ENCODE results near the gene DOCK7. TPM values are rescaled to one million over a fixed set of nuclear protein-coding genes. Genes with fewer than 3 reads are reported as not detected.
"Not testable (repeated sequence)": the region's sequence is repeated elsewhere in the genome, so short reads cannot be mapped to it uniquely, and the experiment has no call there.

The DOCK7 gene
- total RNA-seq, 2 donors from 2014 or later = 9.8 to 11.9 TPM

DNA sequence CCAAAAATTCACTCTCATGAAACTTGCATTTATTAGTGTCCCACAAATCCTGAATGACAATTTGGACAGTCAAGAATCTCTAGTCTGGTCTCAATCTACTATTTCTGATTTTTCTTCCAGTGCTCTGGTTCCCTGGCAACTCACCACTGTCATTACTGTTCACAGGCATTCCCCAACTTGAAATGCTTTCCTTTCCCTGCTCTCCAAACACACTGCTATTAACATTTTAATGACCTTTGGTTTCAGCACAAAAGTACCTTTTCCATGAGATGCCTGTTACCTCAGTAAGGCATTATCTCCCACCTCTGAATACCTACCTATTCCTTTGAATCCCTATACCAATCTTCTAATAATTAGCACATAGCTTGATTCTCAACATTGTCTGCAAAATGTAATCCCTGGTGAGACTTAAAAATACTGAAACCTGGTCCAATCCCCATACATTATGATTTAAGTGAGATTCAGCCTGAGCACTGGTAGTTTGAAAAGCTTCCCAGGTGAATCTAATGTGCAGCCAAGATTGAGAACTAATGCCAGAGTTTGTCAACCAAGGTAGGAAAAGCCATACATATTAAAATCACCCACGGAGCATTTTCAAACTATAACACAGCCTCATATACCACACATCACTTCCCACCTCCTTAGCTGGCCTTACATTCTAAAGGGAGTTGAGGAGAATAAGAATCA, 102.6 kb downstream of the DOCK7 start:
- no peaks in the 10 kb centered on the region for H3K4me1 ChIP-seq
- no peak overlapping the region for H3K27ac ChIP-seq
- TF ChIP-seq, protein P1, sequence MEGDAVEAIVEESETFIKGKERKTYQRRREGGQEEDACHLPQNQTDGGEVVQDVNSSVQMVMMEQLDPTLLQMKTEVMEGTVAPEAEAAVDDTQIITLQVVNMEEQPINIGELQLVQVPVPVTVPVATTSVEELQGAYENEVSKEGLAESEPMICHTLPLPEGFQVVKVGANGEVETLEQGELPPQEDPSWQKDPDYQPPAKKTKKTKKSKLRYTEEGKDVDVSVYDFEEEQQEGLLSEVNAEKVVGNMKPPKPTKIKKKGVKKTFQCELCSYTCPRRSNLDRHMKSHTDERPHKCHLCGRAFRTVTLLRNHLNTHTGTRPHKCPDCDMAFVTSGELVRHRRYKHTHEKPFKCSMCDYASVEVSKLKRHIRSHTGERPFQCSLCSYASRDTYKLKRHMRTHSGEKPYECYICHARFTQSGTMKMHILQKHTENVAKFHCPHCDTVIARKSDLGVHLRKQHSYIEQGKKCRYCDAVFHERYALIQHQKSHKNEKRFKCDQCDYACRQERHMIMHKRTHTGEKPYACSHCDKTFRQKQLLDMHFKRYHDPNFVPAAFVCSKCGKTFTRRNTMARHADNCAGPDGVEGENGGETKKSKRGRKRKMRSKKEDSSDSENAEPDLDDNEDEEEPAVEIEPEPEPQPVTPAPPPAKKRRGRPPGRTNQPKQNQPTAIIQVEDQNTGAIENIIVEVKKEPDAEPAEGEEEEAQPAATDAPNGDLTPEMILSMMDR (IDR thresholded peaks at IDR 0.05) = no peak
- H3K36me3 ChIP-seq = no peaks in the 10 kb centered on the region
- no peak for DNase-seq (ENCODE audit: low spot score)
- no peaks in the 10 kb centered on the region for H3K9me3 ChIP-seq
- no peaks in the 10 kb centered on the region for H3K27me3 ChIP-seq
- H3K4me3 ChIP-seq = no peak overlapping the region

DNA sequence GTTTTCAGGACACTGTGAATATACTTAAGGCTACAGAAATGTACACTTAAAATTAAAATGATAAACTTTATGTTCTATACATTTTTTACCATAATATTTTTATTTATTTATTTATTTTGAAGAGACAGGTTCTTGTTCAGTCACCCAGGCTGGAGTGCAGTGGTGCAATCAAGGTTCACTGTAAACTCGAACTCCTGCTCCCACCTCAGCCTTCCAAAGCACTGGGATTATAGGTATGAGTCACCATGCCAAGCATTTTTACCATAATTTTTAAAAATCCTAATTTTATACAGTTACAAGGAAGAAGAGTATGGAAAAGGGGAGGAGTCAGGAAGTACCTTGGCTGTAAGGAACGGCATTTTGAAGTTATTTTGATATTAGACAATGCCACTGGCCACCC, 114.5 kb downstream of the DOCK7 start:
- TF ChIP-seq, protein P1 (IDR thresholded peaks at IDR 0.05) = no peak
- no peaks in the 10 kb centered on the region for H3K4me1 ChIP-seq
- H3K27me3 ChIP-seq = no peaks in the 10 kb centered on the region
- peaks cover 0 to 8% of the 10 kb centered on the region in 2 donors for H3K9me3 ChIP-seq
- no peak for DNase-seq (ENCODE audit: low spot score)
- peaks cover 14% of the 10 kb centered on the region for H3K36me3 ChIP-seq
- H3K27ac ChIP-seq = no peak overlapping the region
- H3K4me3 ChIP-seq = no peak overlapping the region

DNA sequence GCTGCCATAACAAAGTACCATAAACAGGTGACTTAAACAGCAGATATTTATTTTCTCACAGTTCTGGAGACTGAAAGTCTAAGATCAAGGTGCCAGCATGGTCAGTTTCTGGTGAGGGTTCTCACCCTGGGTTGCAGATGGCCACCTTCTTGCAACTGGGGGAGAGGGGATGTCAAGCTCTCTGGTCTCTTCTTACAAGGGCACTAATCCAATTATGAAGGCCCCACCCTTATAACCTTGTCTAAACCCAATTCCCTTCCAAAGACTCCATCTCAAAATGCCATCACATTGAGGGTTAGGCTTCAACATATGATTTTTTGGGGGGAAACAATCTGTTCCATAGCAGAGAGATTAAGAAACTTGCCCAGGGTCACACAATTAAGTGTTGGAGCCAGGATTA, 115.7 kb downstream of the DOCK7 start:
- no peaks in the 10 kb centered on the region for H3K27me3 ChIP-seq
- peaks cover 0 to 11% of the 10 kb centered on the region in 2 donors for H3K9me3 ChIP-seq
- no peaks in the 10 kb centered on the region for H3K4me1 ChIP-seq
- no peak overlapping the region for H3K4me3 ChIP-seq
- peaks cover 14% of the 10 kb centered on the region for H3K36me3 ChIP-seq
- no peak overlapping the region for H3K27ac ChIP-seq
- TF ChIP-seq, protein P1 (IDR thresholded peaks at IDR 0.05) = no peak
- DNase-seq (ENCODE audit: low spot score) = no peak

DNA sequence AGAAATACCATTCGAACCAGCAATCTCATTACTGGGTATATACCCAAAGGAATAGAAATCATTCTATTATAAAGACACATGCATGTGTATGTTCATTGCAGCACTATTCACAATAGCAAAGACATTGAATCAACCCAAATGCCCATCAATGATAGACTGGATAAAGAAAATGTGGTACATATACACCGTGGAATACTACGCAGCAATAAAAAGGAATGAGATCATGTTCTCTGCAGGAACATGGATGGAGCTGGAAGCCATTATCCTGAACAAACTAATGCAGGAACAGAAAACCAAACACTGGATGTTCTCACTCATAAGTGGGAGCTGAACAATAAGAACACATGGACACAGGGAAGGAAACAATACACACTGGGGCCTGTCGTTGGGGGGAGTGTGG, 116.7 kb downstream of the DOCK7 start:
- not testable (repeated sequence) for H3K27ac ChIP-seq; DNase-seq (ENCODE audit: low spot score); H3K4me1 ChIP-seq; H3K27me3 ChIP-seq; H3K4me3 ChIP-seq
- Histone ChIP-seq H3K36me3 (peaks cover 14% of the 10 kb centered on the region), H3K9me3 (peaks cover 0 to 15% of the 10 kb centered on the region in 2 donors)

DNA sequence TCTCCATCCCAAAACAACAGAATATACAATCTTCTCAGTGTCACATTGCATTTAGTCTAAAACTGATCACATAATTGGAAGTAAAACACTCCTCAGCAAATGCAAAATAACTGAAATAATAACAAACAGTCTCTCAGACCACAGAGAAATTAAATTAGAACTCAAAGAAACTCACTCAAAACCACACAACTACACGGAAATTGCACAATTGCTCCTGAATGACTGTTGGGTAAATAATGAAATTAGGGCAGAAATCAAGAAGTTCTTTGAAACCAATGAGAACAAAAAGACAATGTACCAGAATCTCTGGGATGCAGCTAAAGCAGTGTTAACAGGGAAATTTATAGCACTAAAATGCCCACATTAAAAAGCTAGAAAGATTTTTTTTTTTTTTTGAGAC, 120.3 kb downstream of the DOCK7 start:
- not testable (repeated sequence) for H3K36me3 ChIP-seq; H3K4me3 ChIP-seq; H3K27ac ChIP-seq; DNase-seq (ENCODE audit: low spot score); H3K4me1 ChIP-seq; H3K27me3 ChIP-seq
- H3K9me3 ChIP-seq = peaks cover 0 to 14% of the 10 kb centered on the region in 2 donors

DNA sequence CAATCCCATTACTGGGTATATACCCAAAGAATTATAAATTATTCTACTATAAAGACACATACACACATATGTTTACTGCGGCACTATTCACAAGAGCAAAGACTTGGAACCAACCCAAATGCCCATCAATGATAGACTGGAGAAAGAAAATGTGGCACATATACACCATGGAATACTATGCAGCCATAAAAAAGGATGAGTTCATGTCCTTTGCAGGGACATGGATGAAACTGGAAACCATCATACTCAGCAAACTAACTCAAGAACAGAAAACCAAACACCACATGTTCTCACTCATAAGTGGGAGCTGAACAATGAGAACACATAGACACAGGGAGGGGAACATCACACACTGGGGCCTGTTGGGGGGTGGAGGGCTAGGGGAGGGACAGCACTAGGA, 121.0 kb downstream of the DOCK7 start:
- not testable (repeated sequence) for H3K36me3 ChIP-seq; DNase-seq (ENCODE audit: low spot score); H3K27ac ChIP-seq; H3K4me3 ChIP-seq; H3K9me3 ChIP-seq; H3K4me1 ChIP-seq; H3K27me3 ChIP-seq

DNA sequence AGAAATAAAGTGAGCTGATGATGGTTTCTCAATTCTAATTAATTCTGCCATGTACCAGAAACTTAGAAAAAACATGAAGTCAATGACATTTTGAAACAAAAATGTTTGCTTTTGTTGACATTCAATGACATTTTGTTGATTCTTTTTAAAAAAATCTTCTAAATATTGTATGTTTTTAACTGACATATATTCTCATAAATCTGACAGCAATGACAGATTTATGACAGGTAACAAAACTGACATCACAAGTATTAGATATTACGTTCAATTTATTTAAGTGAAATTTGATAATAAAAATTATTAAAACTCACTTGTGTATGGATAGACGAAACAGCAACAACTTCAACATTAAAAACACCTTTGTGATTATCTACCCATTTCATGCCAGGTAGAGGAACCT, 126.9 kb downstream of the DOCK7 start:
- no peak for DNase-seq (ENCODE audit: low spot score)
- TF ChIP-seq, protein P1 (IDR thresholded peaks at IDR 0.05) = no peak
- no peaks in the 10 kb centered on the region for H3K9me3 ChIP-seq
- no peaks in the 10 kb centered on the region for H3K36me3 ChIP-seq
- H3K4me1 ChIP-seq = no peaks in the 10 kb centered on the region
- H3K27me3 ChIP-seq = no peaks in the 10 kb centered on the region
- no peak overlapping the region for H3K4me3 ChIP-seq
- H3K27ac ChIP-seq = no peak overlapping the region

Data from right atrium auricular region (tissue), 2 donors.